ENCODE data around the gene TLCD3B.

Gene TLCD3B

GRCh38 chr16:30065943-30066760, 35.1 kb upstream of the TLCD3B start:
- DNase-seq (ENCODE audit: insufficient read length, low spot score) (no peak), FAIRE-seq (no peak)
- TF ChIP-seq, protein P1, sequence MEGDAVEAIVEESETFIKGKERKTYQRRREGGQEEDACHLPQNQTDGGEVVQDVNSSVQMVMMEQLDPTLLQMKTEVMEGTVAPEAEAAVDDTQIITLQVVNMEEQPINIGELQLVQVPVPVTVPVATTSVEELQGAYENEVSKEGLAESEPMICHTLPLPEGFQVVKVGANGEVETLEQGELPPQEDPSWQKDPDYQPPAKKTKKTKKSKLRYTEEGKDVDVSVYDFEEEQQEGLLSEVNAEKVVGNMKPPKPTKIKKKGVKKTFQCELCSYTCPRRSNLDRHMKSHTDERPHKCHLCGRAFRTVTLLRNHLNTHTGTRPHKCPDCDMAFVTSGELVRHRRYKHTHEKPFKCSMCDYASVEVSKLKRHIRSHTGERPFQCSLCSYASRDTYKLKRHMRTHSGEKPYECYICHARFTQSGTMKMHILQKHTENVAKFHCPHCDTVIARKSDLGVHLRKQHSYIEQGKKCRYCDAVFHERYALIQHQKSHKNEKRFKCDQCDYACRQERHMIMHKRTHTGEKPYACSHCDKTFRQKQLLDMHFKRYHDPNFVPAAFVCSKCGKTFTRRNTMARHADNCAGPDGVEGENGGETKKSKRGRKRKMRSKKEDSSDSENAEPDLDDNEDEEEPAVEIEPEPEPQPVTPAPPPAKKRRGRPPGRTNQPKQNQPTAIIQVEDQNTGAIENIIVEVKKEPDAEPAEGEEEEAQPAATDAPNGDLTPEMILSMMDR (IDR thresholded peaks at IDR 0.05; ENCODE audit: insufficient read depth, missing control alignments) = no peak

DNA sequence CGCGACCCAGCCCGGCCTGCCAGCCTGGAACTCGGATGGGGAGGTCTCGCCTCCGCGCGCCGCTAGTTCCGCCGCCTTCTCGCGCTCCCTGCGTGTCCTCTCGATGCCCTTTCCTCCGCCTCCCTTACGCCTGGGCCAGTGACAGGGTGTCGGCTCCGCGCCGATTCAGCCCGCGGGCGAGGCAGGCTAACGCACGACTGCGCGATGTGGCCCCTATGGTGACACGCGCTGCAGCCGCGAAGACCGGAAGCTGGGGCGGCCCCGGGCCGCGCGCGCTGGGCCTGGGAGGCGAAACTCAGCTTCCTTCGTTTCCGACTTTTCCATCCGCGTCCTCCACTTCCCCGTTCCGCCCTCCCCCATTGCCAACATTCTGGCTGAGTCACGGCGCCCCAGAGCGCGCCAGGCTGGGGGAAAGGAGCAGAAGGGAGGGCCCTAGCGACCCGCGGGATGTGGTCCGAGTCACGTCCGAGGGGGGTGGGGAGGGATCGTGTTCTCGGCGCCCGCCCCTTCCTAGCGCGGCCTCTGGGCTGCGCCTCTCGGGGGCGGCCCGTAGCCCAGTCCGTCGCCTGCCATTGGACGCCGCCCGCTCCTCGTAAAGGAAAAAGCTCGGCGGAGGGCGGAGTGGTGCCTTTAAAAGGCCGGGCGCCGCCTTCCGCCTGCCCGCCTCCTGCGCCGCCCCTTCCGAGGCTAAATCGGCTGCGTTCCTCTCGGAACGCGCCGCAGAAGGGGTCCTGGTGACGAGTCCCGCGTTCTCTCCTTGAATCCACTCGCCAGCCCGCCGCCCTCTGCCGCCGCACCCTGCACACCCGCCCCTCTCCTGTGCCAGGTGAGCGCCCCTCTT, 34.3 kb upstream of the TLCD3B start, which contains the start of gene ALDOA:
Gene ALDOA, plus strand, starts transcription at position 659 of the 841 bp plus-strand sequence. CDS start 1,138 bp downstream, outside the sequence.
- peak; percentile 90 for DNase-seq (ENCODE audit: insufficient read length, low spot score)
- TF ChIP-seq, protein P1 (IDR thresholded peaks at IDR 0.05; ENCODE audit: insufficient read depth, missing control alignments) = no peak
- FAIRE-seq = no peak

DNA sequence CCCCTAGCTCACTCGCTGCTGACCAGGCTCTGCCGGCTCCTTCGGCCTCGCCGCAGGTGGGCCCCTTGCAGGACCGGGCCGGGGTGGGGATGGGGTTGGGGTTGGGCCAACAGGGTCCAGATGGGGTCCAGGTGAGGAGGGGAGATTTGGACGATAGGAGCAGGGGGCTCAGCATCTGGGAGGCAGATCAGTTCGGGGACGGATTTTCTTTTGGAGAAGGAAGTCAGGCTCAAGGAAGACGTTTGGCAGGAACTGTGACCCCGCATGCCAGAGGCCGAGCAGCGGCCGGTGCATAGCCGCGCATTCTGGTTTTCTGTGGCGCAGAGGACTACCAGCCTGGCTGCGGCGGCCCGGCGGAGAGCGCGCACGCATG, 33.6 kb upstream of the TLCD3B start:
- FAIRE-seq = no peak
- no peak for DNase-seq (ENCODE audit: insufficient read length, low spot score)
- TF ChIP-seq, protein P1 (IDR thresholded peaks at IDR 0.05; ENCODE audit: insufficient read depth, missing control alignments) = no peak

DNA sequence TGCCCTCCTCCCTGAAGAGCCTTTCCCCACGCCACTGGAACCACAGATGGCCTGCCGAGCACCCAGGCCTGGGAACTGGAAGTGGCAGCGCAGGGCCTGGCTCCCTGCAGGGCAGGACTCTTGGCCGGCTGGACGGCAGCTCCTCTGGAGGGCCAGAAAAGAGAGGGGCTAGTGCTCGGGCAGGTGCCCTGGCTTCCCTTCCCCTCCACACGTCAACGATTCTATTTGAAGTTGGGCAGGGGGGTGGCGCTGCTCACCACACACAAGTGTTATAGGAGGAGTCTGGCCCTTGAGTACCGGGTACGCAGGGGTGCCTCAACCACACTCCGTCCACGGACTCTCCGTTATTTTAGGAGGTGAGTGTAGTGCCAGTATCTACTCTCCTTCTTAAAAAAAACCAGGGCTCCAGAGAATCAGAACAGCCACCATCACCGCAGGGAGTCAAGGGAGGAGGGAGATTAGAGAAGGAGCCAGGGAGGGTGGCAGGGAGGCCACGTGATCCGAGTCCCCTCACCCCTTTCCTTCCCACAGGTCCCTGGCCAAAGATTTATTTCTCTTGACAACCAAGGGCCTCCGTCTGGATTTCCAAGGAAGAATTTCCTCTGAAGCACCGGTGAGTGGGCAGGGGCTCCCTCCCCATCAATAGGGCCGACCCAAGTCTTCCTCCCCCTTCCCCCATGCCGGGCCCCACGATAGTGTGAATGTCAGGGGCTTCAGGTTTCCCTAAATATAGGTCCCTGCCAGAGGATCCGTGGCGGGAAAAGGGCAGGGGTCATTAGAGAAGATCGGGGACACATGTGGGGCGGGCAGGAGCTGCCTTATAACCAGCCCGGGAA, 33.0 kb upstream of the TLCD3B start:
- FAIRE-seq = no peak
- TF ChIP-seq, protein P1 (IDR thresholded peaks at IDR 0.05; ENCODE audit: insufficient read depth, missing control alignments) = peak; percentile 32
- DNase-seq (ENCODE audit: insufficient read length, low spot score) = peak; percentile 54

DNA sequence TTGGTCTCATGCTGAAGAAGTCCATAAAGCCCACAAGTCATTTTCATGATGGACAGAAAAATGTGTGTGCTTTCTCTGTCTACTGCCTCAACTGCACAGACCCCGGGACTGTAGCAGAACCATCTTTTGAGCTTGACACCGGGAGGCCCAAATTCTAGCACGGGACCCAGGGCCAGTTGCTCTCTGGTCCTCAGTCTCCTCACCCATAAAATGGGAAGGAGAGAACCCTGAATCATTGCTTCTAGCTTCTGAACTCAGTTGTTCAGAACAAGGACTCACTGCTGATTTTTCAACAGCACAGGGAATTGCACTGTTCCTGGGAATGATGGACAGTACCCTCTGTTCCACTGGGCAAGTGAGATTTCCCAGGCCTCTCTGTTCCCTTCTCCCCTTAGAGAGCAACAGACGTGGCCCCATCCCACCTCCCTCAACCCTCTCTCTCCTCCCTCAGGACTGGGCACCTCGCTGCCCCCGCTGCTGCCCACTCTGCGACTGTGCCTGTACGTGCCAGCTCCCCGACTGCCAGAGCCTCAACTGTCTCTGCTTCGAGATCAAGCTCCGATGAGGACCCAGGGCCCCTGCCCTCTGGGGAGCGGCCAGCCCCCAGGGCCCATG, 32.3 kb upstream of the TLCD3B start:
- DNase-seq (ENCODE audit: insufficient read length, low spot score) = no peak
- no peak for FAIRE-seq
- TF ChIP-seq, protein P1 (IDR thresholded peaks at IDR 0.05; ENCODE audit: insufficient read depth, missing control alignments) = no peak

DNA sequence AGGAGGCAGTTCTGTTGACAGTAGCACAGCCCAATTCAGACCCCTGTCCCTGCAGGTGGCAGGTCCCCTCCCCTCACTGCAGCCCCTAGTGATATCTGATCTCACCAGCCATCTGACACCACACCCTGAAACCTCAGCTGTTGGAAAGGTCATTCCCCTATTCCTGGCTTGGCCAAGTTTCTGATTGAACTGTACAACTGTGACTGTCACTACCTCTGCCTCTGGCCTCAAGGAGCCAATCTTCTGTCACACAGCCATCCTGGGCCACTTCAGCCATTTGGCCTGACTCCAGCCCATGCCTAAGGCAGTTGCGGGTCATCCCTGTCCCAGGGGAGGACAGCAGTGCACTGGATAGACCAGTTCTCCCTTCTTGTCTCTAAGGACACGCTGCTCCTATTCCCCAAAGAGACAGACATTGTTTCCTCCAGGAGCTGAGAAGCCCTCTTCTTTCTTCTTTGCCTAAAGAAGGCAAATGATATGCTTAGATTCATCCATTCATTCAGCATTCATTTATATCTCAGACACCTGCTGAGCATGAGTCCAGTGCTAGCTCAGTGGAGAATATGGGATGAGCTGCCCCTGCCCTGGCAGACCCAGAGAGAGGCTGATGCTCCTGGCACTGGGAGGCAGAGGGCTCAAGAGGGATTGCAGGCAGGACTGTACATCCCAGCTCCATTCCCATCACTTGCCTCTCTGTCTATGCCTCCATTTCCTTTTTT, 29.9 kb upstream of the TLCD3B start:
- TF ChIP-seq, protein P1 (IDR thresholded peaks at IDR 0.05; ENCODE audit: insufficient read depth, missing control alignments) = no peak
- DNase-seq (ENCODE audit: insufficient read length, low spot score) (no peak), FAIRE-seq (no peak)
